AG09319 (cell line): Measurements from ENCODE around the gene CORO2A.
A peak's percentile ranks its signal among the peaks of the same experiment; 100 is the strongest.

ENCODE experiments used
- DNase-seq: peaks from one replicate; pipeline ENCODE4 v3.0.0-alpha.2; 2010; ENCODE audit warnings: low read depth; ENCODE audit errors: extremely low read depth
- CTCF ChIP-seq: IDR thresholded peaks from 2 replicates; pipeline ENCODE4 v1.5.1; 2011; ENCODE audit warnings: low read depth, mild to moderate bottlenecking, inconsistent platforms, low read length, moderate library complexity

Gene CORO2A

GRCh38 chr9:98075332-98075805, 117.1 kb downstream of the CORO2A start:
- TF ChIP-seq CTCF: no peak
- peak; percentile 57 for DNase-seq

GRCh38 chr9:98074115-98074990, 118.1 kb downstream of the CORO2A start:
- DNase-seq: no peak
- peak; percentile 95 for TF ChIP-seq CTCF

- no peak for TF ChIP-seq CTCF
- DNase-seq: no peak
Observed at GRCh38 chr9:98071737-98072136, 120.7 kb downstream of the CORO2A start.
